HEK293T (cell line): ENCODE measurements around the gene ADAMTS17.

Experiments used
- ARNT ChIP-seq: fragments of 450-650 bp; IDR thresholded peaks from 2 replicates; pipeline ENCODE4 v1.6.1; 2017; ENCODE audit warnings: mild to moderate bottlenecking
- BHLHE40 ChIP-seq: fragments of 450-650 bp; IDR thresholded peaks from 2 replicates; pipeline ENCODE4 v1.6.1; 2016; ENCODE audit warnings: mild to moderate bottlenecking, moderate library complexity, borderline replicate concordance
- ELF4 ChIP-seq: fragments of 450-650 bp; IDR thresholded peaks from 2 replicates; pipeline ENCODE4 v1.6.1; 2017; ENCODE audit warnings: antibody characterized with exemption
- LEF1 ChIP-seq: fragments of 450-650 bp; IDR thresholded peaks from 2 replicates; pipeline ENCODE4 v1.6.1; 2017; ENCODE audit warnings: mild to moderate bottlenecking, borderline replicate concordance
- NFRKB ChIP-seq: fragments of 450-650 bp; IDR thresholded peaks from 2 replicates; pipeline ENCODE4 v1.6.1; 2016; ENCODE audit warnings: mild to moderate bottlenecking, moderate library complexity
- PKNOX1 ChIP-seq: fragments of 450-650 bp; IDR thresholded peaks from 2 replicates; pipeline ENCODE4 v1.6.1; 2016
- ZNF384 ChIP-seq: fragments of 450-650 bp; IDR thresholded peaks from 2 replicates; pipeline ENCODE4 v1.6.1; 2016

GRCh38 chr15:100055821-100056220 is 286.0 kb downstream of the ADAMTS17 start:
- TF ChIP-seq ELF4 (no peak), BHLHE40 (no peak), NFRKB (no peak), LEF1 (no peak), ARNT (no peak), PKNOX1 (no peak), ZNF384 (no peak)
